ENCODE data around the gene PRMT2.
"Not testable (repeated sequence)": the region's sequence is repeated elsewhere in the genome, so short reads cannot be mapped to it uniquely, and the experiment has no call there.

Gene PRMT2

GRCh38 chr21:46618738-46619379, 16.6 kb upstream of the PRMT2 start:
- no peak for DNase-seq

DNA sequence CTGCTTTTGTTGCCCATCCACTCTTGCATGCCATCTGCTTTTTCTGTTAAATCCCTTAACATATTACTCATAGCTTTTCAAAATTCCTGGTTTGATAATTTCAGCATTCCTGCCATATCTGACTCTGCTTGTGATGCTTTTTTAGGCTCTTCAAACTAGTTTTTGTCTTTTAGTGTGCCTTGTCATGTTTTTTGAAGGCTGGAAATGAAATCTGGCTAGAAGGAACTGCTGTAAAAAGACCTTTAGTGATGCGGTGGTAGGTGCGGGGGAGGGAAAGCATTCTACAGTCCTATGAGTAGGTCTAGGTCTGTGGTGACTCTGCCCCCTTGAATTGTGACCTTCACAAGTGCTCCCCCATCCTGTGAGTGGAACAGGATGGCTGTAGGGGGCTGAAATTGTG, 15.6 kb upstream of the PRMT2 start:
- no peak for DNase-seq

GRCh38 chr21:46620846-46621245, 14.6 kb upstream of the PRMT2 start:
- DNase-seq = no peak

- no peak for DNase-seq
These were observed 13.9 kb upstream of the PRMT2 start for GRCh38 chr21:46621457-46622182.

GRCh38 chr21:46622226-46622625, 13.2 kb upstream of the PRMT2 start:
- no peak for DNase-seq

DNA sequence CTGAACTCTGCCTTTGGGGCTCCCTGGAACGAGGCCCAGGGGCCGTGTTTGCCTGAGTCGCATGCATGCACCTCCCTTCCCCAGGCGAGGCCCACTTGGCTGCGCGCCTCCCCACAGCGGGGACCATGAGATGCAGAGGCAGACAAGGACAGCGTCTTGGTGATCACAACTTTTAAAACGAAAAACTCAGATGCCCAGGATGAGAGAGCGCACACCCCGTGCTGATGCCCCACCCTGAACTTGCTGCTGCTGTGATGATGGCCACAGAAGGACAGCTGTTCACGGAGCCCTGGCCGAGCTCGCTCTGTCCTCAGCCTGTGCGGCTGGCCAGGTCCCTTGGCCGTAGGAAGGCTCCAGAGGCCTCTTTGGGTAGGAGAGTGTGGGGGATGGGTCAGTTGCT, 11.4 kb upstream of the PRMT2 start:
- DNase-seq = no peak

DNA sequence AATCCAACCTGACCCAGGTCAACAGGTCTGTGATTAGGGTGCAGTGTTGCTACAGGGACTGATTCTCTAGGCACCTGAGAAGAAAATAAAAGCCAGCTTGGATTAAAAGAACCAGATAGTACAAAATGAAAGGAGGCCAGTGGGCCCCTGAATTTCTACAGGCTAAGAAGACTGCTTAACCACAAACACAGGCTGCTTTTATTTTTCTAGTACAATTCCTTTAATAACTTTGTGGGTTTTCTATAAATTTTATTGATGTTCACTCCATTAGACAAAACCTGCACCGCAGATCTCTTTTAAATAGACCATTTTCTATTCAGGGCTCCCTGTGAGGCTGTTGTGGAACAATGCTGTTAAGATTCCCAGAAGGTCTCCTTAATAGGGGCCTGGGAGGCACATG, 9.7 kb upstream of the PRMT2 start:
- no peak for DNase-seq

DNA sequence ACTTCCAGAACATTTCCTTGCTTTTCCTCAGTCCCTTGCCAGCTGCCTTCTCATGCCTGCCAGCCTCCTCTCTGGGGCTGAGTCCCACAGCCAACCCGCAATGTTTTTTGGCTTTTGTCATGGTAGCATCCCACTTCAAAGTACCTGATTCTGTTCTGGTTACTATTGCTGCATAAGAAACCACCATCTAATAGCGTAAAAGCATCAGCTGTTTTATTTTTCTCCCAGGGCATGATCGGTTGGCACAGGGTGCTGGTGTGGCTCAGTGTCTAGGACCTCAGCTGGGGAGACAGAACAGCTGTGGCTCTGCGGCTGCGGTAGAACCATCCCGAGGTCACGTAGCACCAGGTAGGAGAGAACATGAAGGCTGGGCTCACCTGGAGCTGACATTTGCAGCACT, 8.9 kb upstream of the PRMT2 start:
- no peak for DNase-seq

DNA sequence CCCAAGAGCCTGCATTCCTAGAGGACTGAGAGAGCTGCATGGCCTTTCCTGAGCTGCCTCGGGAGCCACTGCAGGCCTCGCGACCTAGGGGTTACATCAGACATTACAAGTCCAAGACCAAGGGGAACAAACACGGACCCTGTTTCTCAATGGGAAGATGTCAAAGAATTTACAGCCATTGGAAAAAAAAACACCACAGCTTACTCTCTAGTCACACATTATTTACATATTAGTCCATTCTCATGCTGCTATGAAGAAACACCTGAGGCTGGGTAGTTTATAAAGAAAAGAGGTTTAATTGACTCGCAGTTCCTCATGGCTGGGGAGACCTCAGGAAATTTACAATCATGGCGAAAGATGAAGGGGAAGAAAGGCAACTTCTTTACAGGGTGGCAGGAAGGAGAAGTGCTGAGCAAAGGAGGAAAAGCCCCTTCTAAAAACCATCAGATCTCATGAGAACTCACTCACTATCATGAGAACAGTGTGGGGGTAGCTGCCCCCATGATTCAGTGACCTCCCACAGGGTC, 8.4 kb upstream of the PRMT2 start:
- DNase-seq = no peak

DNA sequence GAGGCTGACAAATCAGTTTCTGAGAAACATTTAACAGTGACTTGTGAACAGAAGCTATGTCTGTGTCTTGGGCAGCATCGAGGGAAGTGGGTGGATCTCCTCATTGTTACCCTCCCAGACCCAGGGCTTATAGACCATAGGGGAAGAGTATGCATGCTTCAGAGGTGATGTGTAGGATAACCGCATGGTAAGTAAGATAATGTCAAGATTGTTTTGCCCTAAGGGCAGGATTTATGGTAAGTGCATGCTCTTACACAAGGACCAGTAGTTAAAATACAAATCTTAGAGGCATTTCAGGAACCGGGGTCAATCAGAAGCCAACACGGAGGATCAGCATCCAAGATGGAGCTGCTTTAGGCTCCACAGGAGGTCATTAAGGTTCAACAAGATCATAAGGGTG, 7.7 kb upstream of the PRMT2 start:
- DNase-seq = no peak

DNA sequence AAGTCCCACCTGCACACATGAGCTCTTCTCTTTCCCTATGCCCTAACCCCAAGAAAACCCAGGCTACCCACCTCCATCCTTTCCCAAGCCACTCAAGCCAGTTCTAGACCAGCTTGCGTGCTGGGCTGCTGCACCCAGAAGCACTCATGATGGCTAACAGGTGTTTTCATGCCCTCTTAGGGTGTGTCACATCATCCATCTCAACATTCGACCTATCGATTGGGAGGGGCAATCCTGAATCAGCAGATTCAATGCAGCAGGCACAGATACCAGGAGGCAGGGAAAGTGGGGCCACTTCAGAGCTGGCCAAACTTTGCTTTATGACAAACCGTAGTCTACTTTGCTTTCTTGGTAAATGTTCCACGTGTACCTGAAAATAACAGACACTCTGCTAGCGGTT, 6.6 kb upstream of the PRMT2 start:
- no peak for DNase-seq

DNA sequence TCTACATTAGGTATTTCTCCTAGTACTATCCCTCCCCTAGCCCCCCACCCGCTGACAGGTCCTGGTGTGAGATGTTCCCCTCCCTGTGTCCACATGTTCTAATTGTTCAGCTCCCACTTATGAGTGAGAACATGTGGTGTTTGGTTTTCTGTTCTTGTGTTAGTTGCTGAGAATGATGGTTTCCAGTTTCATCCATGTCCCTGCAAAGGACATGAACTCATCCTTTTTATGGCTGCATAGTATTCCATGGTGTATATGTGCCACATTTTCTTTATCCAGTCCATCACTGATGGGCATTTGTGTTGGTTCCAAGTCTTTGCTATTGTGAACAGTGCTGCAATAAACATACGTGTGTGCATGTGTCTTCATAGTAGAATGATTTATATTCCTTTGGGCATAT, 4.6 kb upstream of the PRMT2 start:
- DNase-seq = not testable (repeated sequence)

DNA sequence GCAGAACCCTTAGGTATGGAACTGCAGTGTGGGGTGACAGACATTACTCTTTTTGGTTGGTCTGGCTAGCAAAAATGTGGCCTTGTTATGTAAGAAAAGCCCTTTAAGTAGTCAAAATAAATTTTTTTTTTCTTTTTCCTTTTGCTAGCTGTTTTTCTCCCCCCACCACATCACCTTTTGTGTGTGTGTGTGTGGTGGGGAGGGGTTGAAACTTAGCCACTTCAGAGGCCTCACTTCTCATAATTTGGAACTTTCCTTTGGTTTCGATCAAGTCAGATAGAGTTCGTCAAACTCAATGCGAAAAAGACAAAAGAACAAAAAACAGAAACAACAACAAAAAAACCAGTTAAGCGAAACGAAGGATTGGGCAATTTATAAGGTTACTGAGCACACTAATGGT, 1.9 kb upstream of the PRMT2 start:
- peak; percentile 14 for DNase-seq

GRCh38 chr21:46634427-46634826, 1.0 kb upstream of the PRMT2 start:
- DNase-seq = no peak

DNA sequence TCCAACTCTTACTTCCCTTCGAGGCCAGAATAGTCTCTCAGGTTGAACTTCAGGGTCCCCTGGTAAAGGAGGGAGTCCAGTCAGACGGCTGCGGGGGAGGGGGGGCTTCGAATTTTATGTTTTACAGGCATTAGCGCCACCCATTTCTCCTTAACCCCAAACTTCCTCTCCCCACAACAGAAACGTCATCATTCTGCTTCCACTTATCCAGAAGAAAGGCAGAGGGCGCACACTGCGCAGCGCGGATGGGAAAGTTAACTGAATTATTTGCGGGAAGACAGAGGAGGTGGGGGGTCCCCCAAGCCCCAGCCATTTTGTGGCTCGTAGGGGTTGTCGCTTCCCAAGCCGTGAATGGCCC, 529 bp upstream of the PRMT2 start:
- peak; percentile 50 for DNase-seq

GRCh38 chr21:46636181-46636512, 673 bp downstream of the PRMT2 start:
- no peak for DNase-seq

GRCh38 chr21:46636550-46637285, 1.2 kb downstream of the PRMT2 start:
- DNase-seq = no peak

- DNase-seq = no peak
These were observed 2.7 kb downstream of the PRMT2 start for GRCh38 chr21:46637952-46638746.

GRCh38 chr21:46639489-46640386, 4.3 kb downstream of the PRMT2 start:
- no peak for DNase-seq

- no peak for DNase-seq
These were observed 6.2 kb downstream of the PRMT2 start for GRCh38 chr21:46641656-46642055.

- DNase-seq = no peak
These were observed 8.1 kb downstream of the PRMT2 start for GRCh38 chr21:46643379-46644177.

Data from effector CD8-positive, alpha-beta T cell (primary cell).